GM04504 (cell line): ENCODE results near the gene FLRT1.

Source experiments
- DNase-seq: peaks from one replicate; pipeline ENCODE4 v3.0.0-alpha.2; 2012; ENCODE audit warnings: low read depth

The FLRT1 gene

DNA sequence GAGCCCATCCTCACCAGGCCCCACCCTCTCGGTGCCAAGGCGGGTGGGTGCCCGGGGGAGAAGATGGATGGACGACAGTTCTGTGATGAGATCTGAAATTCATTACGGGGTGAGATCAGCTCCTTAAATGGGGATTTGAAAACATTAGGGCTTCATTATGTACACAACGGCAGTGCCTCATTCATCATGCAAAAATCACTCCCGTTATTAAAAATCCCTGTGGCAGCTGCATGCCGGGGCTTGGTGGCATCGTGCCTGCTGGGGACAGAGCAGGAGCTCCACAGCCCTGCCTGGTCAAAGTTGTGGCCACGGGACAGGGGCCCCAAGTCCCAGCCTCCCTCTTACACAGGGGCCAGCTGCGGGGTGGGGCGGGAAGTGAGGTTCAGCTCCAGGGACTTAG lies 29.3 kb upstream of the FLRT1 start:
- DNase-seq = no peak

DNA sequence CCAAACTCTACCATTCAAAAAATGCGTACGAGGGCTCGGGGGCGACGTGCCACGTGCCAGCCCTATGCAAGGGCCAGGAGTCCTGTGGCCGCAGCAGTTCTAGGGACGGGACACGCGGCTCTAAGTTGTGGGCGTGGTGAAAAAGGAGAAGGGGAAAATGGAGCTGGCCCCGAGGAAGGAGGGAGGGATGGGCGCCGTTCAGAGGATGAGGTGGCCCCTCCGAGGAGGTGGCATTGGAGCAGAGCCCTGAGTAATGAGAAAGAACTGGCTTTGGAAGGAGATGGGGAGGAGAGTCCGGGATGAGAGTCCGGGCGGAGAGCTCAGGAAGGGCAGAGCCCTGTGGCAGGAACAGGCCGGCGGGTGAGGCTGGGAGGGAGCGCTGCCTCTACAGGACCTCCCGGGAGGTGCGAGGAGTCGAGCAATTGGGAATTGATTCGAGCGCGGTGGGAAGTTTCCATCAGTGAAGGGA lies 28.5 kb upstream of the FLRT1 start:
- no peak for DNase-seq

DNA sequence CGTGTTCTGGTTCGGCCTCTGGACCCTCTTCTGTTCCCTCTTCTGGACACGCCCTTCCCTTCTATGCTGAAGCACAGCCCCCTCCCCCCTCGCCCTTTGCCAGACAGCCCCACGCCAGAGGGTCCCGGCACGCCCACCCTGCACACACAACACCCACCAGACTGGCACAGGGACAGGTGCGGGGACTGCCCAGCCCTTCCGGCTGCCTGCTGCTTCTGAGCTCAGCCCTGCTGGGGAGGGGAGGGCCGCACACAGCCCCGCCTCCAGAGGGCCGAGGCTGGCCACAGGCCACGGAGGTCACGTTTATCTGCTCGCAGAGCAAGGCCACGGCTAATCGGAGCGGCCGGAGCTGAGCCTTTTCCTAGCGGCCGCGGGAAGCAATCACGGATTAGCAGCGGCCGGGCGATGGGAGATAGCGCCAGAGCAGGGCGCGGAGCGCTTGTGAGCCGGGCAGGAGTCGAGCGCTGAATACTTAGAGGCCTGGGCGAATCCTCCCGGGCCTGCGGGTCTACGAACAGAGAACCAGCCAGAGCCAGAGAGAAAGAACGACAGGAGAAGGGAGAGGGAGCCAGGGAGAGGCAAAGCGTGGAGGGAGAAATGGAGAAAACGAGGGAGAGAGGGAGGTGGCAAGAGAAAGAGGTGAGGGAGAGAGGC lies 28.0 kb upstream of the FLRT1 start:
- no peak for DNase-seq

DNA sequence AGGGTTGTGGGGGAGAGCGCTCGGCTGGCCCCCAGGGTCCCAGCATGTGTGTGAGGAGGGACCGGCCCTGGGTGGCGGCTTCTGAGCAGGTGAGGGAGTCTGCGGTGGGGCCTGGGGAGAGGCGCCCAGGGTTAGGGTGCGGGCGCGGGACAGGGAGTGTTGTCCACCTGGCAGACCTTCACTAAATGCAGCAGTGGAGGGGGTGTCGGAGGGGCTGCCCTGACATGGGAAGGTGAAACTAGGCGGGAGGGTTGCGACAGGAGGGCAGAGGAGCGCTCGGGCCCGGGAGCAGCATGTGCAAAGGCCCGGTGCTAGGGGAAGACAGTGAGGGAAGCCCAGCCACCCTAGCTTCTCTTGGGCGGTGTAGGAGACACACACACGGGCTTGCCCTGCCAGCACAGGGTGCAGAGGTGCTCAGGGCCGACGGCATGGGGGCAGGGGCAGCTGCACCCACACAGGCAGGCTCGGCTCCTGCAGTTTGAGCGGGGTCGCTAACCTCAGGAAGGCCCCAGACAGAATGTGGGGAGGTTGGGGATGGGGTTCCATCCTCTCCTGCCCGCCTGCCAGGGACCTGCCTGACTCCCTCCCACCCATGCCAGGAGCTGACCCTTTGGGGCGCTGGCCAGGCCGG lies 27.3 kb upstream of the FLRT1 start:
- DNase-seq = no peak

DNA sequence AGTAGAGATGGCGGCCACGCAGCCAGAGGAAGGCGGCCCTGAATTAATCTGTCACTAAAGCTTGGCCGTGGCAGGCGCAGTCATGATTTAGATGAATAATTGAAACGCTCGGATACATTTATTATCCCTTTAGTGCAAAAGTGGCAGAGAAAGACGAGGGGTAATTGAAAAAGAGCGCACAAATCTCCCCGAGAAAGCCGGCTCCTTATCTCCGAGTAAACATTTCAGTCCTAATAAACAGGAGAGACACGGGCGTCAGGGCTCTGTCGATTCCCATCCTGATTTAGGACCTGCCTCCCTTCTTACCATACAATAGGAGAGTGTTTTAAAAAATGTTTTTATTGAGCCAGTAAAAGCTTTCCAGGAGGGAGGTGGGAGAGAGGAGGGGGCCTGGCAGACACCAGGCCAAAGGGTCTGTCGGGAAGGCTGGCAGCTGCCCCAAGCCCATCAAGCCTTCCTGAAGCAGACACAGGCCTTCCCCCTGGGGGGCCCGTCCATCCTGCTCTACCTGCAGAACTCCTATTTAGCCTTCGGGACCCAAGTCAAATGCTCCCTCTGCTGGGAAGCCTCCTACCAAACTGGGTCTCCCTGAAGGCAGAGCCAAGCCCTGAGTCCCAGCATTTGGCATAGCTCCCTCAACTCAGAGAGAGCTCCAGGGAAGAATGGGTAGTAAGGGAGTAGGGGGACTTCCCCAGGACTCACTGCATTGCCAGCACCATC lies 26.7 kb upstream of the FLRT1 start:
- no peak for DNase-seq

DNA sequence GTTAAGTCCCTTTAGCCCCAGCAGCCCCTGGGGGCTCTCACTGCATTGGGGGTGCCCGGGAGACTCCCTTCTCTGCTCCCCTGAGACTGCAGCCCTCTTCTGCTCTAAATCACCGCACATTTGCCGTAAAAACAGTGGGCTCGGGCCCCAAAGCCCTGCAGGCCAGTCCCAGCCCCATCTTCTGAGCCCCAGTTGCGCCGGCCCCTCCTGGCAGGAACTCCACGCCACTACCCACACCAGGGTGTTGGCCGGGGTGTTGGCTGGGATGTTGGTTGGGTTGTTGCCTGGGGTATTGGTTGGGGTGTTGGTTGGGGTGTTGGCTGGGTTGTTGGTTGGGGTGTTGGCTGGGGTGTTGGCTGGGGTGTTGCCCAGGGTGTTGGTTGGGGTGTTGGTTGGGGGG lies 26.0 kb upstream of the FLRT1 start:
- no peak for DNase-seq

DNA sequence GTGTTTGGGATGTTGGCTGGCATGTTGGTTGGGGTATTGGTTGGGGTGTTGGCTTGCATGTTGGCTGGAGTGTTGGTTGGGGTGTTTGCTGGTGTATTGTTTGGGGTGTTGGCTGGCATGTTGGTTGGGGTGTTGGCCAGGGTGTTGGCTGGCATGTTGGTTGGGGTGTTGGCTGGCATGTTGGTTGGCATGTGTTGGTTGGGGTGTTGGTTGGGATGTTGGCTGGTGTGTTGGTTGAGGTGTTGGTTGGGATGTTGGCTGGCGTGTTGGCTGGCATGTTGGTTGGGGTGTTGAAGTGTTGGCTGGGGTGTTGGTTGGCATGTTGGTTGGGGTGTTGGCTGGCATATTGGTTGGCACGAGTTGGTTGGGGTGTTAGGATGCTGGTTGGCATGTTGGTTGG lies 24.9 kb upstream of the FLRT1 start:
- DNase-seq = no peak

DNA sequence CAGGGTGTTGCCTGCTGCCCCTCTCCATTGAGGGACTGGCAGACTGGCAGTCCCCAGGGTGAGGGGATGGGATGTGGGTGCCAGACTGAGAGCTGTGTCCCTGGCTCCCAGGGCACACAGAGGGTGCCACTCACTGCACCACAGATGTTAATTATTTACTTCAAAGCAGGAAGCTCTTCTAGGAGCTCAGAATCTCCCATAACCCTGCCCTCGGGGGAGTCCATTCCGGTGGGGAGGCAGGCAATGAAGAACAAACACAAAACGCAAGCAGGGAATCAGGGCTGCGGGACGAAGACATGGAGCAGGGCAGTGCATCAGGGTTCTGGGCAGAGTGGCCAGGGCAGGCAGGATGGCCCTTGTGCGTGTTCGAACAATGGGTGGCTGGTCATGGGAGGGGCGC lies 24.4 kb upstream of the FLRT1 start:
- DNase-seq = no peak

DNA sequence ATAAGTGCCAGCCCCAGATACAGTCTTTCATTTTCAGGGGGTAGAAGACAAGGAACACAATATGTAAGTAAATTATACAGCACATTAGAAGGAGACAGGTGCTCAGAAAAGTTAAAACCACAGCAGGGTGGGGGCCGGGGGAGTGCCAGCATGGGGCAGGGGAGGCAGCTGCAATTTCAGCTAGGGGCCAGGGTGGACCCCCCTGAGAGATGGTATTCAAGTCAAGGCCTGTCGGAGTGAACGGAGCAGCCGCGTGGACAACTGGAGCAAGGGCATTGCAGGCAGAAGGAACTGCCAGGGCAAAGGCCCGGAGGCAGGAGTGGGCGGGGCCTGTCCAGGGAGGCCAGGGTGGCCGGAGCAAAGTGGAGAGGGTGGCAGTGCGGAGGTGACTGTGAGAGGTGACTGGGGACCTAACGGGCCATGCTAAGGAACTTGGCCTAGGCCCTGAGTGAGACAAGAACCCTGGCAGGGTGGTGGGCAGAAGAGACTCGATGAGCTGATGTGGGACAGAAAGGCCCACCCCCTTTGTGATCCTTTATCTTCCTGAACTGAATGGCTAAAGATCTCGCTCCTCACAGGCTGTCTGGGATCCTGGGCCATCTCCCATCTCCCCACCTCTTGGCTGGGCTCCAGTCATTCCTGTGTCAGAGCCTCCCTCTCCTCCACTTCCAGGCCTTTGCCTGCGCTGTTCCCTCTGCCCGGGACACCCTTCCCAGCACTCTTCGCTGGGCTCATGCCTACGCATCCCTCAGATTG lies 22.4 kb upstream of the FLRT1 start:
- no peak for DNase-seq

DNA sequence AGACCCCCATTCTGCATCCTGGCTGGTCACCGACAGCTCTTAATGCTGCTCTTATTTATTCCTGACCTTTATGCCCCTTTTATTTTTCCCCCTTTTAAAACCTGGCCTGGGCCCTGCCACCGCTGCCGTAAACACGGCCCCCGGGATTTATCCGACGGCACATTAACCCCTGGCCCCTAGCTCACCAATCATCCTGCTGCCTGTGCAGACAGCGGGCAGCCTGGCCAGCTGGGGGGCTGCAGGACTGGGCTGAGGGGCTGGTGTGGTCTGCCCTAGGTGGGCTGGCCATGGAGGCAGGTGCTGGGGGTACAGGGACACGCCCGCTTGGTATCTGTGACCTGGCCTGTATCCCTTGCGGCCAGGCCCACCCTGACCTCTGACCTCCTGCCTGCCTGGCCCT lies 21.4 kb upstream of the FLRT1 start:
- no peak for DNase-seq

DNA sequence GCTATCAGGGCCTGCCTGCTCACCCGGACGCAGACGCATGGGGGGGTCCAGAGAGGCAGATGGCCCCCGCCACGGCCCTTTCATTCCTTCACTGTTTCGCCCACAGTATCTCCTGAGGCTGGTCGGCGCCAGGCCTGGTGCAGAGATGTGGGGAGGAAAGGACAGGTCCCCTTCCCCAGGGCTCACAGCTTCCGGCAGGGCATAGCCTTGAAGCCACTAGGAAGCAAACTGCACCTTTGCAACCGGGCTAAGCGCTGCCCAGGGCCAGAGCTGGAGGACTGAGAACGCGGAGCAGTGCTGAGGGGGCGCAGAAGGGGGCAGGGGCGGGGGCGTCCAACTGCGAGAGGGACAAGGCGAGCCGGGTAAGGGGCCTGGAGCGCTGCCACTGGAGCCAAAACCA lies 20.2 kb upstream of the FLRT1 start:
- no peak for DNase-seq

DNA sequence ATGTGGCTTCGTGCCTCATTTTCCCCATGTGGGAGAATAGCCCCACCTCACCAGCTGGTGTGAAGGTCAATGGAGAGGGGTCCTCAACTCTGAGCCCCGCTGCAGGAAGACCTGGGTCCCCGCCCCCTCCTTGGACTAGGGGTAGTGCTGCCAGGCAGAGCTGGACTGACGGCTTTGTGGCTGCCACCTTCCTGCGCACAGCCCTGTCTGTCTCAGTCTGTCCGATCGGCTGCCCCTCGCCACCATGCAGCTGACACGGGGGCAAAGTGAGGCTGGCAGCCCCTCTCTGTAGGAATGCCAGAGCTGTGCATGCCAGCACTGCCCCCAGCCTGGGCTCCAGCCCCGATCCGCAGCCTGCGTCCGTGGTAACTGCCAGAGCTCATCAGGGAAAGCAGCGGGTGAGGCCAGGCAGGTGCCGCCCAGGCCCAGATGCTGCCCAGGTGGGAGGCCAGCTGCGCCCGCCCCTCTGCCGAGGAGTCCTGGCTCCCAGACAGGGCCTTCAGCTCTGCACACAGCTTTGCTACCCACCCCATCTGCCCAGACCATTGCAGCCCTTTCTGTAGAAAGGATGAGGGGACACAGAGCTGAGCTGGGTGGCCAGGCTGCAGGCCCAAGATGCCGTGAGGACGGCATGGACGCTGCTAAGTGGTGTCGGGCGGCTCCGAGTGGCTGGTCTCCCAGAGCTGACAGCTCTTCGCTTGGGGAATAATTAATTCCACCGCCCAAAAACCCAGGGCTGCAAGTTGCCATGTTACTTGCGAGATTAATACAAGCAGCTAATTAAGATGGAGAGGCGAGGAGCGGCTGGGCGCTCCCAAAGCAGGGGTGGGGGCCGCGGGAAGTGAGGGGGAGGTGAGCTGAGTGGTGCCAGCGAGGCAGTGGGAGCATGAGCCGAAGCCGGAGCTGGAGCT lies 19.5 kb upstream of the FLRT1 start:
- DNase-seq = no peak

DNA sequence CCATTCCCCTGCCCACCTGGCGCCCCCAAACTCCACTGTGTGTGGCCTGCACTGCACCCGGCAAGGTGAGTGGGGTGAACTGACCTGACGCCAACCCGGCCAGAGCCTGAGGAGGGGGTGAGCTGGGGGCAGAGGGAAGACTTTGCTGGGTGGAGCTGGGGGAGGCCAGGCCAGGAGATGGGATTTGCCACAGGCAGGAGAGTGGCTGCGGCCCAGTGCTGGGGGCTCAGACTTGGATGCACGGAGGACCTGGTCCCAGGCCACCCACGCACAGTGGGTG lies 17.8 kb upstream of the FLRT1 start:
- no peak for DNase-seq

DNA sequence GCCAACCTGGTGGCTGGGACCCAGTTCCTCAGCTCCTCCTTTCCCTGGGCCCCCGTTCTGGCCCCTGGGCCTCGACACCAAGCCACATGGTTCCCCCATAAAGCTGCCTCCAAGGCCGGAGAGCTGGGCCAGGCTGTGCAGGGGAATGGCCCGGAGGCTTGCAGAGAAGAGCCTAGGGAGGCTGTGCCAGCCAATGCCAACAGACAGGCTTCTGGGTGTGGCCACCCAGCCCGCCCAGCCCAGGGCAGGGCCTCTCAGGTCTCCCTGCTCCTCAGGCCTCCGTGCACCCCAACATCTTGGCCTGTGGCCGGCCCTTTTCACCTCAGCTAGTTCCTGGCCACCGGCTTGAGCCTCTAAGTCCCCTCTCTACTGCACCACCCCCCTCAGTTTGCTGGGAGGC lies 17.4 kb upstream of the FLRT1 start:
- DNase-seq = no peak

DNA sequence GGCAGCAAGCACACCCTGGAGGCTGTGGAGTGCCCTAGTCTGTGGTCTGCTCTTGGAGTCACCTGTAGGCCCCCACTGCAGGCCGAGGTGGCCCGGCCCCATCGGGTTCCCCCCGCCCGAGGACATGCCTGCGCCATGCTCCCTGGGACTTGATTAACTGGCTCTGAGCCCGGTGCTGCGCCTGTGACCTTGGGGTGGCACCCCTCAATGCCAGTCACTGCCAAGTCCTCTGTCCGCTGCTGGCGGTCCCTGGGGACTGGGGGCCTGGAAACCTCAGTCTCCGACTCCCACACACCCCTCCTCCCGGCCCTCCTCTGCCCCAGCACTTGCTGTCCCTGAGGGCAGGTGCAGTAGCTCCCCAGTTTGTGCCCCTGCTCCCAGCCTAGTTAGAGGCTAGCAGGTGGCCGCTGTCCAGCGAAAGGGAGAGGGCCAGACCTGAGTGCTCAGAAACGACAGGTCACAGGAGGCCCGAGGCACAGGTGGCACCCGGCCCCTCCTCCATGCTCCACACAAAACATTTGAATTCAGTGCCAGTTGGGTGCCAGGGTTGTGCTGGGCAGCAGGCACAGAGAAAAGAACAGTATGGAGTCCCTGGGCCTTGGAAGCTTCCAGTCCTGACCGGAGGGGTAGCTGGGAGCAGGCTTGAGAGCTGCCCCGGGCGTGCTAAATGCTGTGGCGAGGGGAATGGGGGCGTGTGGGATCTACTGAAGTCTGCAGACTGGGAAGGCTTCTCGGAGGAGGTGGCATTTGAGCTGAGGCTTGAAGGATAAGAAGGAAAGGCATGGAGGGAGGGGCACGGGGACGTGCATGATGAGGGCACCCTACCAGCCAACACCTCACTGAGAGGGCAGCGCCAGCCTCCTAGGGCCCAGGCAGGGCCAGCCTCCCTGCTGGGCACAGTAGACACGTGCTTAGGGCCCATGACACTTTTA lies 16.4 kb upstream of the FLRT1 start:
- no peak for DNase-seq

DNA sequence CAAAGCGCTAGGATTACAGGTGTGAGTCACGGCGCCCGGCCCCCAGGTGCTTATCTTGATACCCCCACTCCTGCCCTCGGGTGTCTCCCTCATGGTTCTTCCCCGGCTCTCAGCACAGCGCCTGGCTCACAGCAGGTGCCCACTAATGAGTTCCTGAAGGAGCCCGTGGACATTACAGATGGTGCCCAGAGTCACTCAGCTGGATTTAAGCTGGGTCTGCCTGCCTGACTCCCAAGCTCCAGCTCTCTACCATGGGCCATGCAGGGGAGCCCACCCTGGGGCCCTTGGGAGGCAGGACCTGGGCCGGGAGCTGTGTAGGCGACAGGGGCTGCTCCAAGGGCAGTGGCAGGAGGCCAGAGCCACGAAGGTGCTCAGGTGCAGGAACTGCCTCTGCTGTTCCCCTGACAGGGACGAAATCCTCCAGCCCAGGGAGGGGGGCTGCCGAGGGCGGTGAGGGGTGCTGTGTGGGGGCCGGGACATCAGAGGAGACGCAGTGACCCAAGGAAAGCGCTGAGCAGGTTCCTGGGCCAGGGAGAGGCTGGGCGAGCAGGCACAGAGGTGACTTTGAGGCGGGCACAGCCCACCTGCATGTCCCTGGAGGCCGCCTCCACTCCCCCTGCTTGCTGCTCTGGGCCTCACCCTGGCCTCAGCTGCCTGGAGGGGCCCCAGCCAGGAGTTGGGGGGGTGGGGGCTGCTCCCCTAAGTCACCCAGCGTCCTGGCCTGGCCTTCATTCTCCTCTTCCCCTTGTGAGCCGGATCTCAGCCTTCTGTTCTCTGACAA lies 14.6 kb upstream of the FLRT1 start:
- DNase-seq = no peak

DNA sequence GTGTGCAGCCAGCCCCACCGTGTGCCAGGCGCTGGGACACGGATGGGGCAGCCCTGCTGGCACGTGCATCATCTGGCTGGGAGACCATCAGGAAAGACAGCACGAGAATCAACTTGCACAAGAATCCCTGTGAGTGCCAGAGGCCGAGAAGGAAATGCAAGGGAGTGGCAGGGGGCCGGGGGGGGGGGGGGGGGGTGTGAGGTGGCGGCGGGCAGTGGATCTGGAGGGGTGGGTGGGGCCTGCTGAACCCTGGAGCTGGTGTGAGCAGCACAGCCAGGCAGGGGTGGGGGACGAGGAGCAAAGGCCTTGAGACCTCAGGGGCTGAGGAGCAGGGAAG lies 14.0 kb upstream of the FLRT1 start:
- DNase-seq = no peak

DNA sequence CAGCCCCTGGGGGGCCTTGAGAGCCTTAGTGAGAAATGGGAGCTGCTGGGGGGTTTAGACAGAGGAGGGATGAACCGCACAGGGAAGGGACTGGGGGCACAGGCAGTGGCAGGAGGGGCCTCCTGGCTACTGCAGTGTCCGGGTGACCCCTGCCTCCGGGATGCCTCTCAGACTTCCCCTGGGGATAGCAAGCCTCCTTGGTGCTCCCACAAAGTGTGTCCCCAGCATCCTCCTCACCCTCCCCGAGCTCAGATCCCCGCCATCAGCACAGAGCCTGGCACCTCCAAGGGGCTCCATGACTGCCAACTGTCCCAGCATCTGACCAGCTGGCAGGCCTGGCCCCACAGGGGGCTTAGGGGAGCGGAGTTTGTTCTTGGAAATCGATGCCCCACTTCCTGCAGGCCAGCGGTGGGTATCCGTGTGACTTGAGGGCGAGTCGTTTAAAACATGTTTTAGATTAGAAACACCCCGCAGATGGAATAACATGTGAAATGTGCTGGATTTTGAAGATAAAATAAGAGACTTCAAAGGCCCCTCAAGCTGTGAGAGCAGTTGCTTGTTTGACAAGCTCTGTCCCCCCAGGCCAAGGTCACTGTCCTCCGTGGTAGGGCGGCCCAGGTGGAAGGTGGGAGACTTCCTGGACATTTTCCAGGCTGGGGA lies 13.5 kb upstream of the FLRT1 start:
- DNase-seq = no peak
